HG02970 (cell line): ENCODE measurements around the gene KIAA0040.

Experiments used
- ATAC-seq: cut with Tn5 transposase; IDR thresholded peaks from one replicate; pipeline ENCODE4 v1.9.1; 2021; ENCODE audit warnings: mild to moderate bottlenecking, moderate library complexity, moderate number of reproducible peaks; ENCODE audit not compliant: unreplicated experiment, low FRiP score

The KIAA0040 gene

GRCh38 chr1:175192630-175193526 lies at the start of gene KIAA0040:
TSS of gene KIAA0040 (minus strand) at chr1:175192776. CDS start at chr1:175161013, 31,763 bp downstream.
- ATAC-seq, result peak; percentile 49

- no peak for ATAC-seq
Measured at GRCh38 chr1:175237389-175237788, 44.8 kb upstream of the KIAA0040 start.

- ATAC-seq, result no peak
Measured at GRCh38 chr1:175234639-175235038, 42.1 kb upstream of the KIAA0040 start.

GRCh38 chr1:175232335-175232734 lies 39.8 kb upstream of the KIAA0040 start:
- ATAC-seq, result no peak

- no peak for ATAC-seq
Measured at GRCh38 chr1:175225805-175226129, 33.2 kb upstream of the KIAA0040 start.

GRCh38 chr1:175222296-175222938 lies 29.8 kb upstream of the KIAA0040 start:
- no peak for ATAC-seq

- no peak for ATAC-seq
Measured at GRCh38 chr1:175221557-175222175, 29.1 kb upstream of the KIAA0040 start.

- ATAC-seq, result no peak
Measured at GRCh38 chr1:175220853-175221556, 28.4 kb upstream of the KIAA0040 start.

GRCh38 chr1:175219774-175220173 lies 27.2 kb upstream of the KIAA0040 start:
- no peak for ATAC-seq

- ATAC-seq, result no peak
Measured at GRCh38 chr1:175218786-175219434, 26.3 kb upstream of the KIAA0040 start.

- ATAC-seq, result no peak
Measured at GRCh38 chr1:175217721-175218531, 25.4 kb upstream of the KIAA0040 start.

- ATAC-seq, result no peak
Measured at GRCh38 chr1:175216444-175216843, 23.9 kb upstream of the KIAA0040 start.

- ATAC-seq, result no peak
Measured at GRCh38 chr1:175211656-175212055, 19.1 kb upstream of the KIAA0040 start.

- no peak for ATAC-seq
Measured at GRCh38 chr1:175210744-175211143, 18.2 kb upstream of the KIAA0040 start.

- ATAC-seq, result no peak
Measured at GRCh38 chr1:175209493-175209921, 16.9 kb upstream of the KIAA0040 start.

- ATAC-seq, result peak; percentile 71
Measured at GRCh38 chr1:175208773-175209492, 16.4 kb upstream of the KIAA0040 start.

- no peak for ATAC-seq
Measured at GRCh38 chr1:175207971-175208370, 15.4 kb upstream of the KIAA0040 start.

- no peak for ATAC-seq
Measured at GRCh38 chr1:175206687-175207086, 14.1 kb upstream of the KIAA0040 start.

GRCh38 chr1:175204330-175204729 lies 11.8 kb upstream of the KIAA0040 start:
- peak; percentile 47 for ATAC-seq
